VCaP (cell line): ENCODE measurements around the gene SLC6A13.

Source experiments
- H3K27ac ChIP-seq: fragments of 450-650 bp; 2 replicates; pipeline ENCODE4 v1.5.1; 2017
- TF ChIP-seq, protein P1 (sequence below): fragments of 450-650 bp; conservative IDR thresholded peaks from 2 replicates; pipeline ENCODE4 v1.5.1; 2017; ENCODE audit warnings: mild to moderate bottlenecking, moderate library complexity

SLC6A13 gene

DNA sequence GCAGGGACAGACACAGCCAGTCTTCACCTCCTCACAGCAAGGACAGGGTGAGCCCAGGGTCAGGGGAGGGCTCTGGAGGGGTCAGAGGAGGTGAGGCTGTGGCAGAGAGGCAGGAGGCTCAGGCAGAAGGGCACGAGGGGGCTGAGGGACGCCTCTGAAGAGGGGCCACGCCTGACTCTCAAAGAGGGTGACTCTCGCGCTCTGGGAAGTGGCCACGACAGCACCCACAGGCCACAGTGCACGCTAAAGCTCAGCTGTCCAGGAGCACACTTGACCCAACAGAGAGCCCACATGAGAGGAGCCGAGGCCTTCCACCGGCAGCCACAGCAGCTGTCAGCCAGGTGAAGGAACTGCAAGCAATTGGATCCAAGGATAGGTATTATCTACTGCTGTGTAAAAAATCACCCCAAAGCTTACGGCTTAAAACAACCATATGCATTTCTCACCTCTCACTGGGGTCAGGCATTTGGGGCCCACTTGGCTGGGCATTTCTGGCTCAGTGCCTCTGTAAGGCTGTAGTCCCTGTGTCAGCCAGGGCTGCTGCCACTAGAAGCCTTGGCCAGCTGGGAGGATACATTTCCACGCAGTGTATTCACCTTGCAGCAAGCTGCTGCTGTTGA is 76.5 kb downstream of the SLC6A13 start:
- no peak overlapping the region for H3K27ac ChIP-seq
- TF ChIP-seq, protein P1, sequence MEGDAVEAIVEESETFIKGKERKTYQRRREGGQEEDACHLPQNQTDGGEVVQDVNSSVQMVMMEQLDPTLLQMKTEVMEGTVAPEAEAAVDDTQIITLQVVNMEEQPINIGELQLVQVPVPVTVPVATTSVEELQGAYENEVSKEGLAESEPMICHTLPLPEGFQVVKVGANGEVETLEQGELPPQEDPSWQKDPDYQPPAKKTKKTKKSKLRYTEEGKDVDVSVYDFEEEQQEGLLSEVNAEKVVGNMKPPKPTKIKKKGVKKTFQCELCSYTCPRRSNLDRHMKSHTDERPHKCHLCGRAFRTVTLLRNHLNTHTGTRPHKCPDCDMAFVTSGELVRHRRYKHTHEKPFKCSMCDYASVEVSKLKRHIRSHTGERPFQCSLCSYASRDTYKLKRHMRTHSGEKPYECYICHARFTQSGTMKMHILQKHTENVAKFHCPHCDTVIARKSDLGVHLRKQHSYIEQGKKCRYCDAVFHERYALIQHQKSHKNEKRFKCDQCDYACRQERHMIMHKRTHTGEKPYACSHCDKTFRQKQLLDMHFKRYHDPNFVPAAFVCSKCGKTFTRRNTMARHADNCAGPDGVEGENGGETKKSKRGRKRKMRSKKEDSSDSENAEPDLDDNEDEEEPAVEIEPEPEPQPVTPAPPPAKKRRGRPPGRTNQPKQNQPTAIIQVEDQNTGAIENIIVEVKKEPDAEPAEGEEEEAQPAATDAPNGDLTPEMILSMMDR: no peak

DNA sequence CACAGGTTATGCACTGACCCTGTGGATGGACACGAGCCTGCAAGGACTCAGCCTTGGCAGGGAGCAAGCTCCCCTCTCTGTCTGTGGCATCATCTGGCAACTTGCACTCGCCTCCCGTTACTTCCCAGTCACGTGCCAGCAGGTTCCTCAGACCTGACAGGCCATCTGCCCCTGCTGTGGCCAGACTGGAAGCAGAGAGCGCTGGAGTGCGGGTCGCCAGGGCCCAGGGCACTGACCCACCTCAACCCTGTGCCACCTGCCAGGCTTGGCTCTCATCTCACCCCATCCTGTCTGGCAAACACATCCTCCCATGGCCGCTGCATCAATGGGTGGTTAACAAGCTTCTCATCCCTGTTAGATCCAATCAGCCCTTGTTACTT is 77.1 kb downstream of the SLC6A13 start:
- TF ChIP-seq, protein P1: no peak
- no peak overlapping the region for H3K27ac ChIP-seq

DNA sequence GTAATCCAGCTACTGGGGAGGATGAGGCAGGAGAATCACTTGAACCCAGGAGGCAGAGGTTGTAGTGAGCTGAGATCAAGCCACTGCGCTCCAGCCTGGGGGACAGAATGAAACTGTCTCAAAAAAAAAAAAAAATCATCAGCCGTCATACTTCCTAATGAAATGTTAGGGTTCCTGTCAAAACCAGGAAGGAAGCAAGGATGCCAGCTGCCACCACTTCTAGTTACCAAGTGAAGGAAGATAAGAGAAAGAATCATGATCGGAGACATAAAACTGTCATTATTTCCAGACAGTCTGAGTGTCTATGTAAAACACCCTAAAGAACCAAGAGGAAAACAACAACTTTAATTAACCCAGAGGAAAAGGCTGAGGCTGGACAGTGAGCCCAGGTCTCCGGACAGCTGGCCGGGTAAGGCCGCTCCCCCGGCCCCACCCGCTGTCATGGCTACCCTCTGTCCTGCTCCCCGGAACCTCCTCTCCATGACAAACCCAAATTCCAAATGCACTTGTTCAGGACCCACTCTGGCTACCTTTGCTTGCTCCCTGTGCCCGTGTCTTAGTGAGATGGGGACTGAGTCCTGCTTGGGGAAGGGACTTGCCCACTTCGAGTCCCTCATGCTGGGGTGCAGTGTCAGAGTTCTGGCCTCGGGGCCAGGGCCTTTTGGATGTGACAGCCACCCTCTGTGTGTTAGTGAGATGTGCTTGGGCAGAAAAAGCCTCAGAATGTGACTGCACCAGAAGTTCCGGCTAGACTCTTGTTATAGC is 77.6 kb downstream of the SLC6A13 start:
- H3K27ac ChIP-seq: no peak overlapping the region

DNA sequence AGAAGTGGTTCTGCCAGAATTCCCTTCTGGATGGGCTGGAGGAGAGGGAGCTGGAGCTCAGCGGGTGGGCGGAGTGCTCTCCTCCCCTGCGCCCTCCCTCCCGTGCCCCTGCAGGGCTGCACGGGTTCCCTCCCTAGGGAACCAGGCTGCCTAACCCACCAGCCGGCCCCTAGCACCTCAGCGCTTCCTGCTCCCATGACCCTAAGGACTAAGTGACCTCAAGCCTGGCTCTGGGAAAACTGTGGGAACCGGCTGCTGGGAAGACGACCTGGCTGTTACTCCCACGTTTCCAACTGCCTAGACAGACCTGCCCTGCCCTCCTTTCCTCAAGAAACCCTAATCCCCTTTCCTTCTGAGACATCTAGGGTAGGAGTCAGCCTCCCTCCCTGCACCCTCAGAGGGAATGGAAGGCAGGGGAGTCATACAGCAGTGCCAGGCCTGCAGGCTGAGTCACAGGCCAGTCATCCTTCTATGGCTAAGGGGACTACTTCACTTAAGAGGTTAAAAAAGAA is 80.2 kb downstream of the SLC6A13 start:
- TF ChIP-seq, protein P1: no peak
- H3K27ac ChIP-seq: no peak overlapping the region

More for the DNA sequence above, 77.6 kb downstream of the SLC6A13 start:
- TF ChIP-seq, protein P1: no peak

DNA sequence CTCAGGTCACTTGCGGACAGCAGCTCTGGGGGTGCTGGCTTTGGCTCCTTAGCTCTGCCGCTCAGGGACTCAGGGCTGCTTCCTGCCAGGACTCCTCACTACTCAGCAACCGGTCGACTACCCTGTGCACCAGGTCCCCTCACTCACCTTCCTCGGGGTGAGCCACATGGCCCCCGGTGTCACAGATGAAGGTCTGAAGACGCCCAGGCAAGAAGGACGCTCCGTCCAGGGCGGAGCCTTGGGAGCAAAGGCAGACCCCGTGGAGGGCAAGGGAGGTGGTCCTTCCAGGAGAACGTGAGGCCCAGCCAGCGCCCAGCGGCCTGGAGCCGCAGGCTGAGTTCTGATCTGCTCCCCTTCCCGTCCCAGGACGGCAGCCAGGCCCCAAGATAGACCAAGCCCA is 80.7 kb downstream of the SLC6A13 start:
- TF ChIP-seq, protein P1: no peak

DNA sequence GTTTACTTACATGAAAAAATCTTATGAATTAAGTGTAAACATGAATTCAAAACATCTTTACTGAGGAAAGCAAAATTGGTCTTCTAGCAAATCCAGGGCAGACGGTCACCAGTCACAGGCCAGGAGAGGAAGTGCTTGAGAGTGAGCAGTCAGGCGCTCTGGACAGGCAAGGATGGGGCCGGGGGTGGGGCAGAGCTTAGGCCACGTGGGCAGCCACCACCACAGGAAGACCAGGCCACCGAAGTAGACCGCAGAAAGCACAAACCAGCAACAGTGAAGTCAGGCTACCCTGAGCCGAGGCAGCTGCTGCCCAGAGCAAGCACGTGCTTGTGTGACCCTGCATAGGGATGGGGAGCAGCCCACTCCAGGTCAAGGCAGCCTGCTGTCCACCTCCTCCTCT is 82.2 kb downstream of the SLC6A13 start:
- TF ChIP-seq, protein P1: no peak
- no peak overlapping the region for H3K27ac ChIP-seq

More for the DNA sequence above, 80.7 kb downstream of the SLC6A13 start:
- H3K27ac ChIP-seq: no peak overlapping the region

DNA sequence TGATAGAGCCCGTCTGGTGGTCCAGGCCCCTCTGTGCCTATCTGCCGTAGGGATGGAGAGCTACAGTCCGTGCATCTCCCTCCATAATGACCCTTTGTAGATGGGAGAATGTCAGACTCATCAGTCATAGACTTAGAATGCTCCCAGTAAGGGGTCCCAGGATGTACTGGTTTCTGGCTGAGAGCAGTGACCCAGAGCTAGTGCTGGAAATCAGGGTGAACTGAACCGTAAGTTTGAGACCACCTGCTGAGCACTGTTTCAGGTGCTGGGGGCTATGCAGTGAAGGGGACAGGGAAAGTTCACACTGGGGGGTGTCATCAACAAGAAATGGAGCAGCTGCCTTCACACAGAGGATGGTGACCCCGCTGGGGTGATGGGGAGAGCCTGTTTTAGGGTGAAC is 82.8 kb downstream of the SLC6A13 start:
- TF ChIP-seq, protein P1: no peak
- no peak overlapping the region for H3K27ac ChIP-seq
